SIG-M5 treated with dmso at 0.1 percent for 504 hours (cell line): ENCODE data around the gene POLR1F.
A peak's percentile ranks its signal among the peaks of the same experiment; 100 is the strongest.

Experiments
- DNase-seq: peaks from one replicate; lab custom pipeline; 2025; ENCODE audit not compliant: unreplicated experiment; lab: John Stamatoyannopoulos, UW

Gene POLR1F

GRCh38 chr7:19677180-19677579 lies 31.7 kb downstream of the POLR1F start:
- peak; percentile 86 for DNase-seq

GRCh38 chr7:19675816-19676215 lies 33.0 kb downstream of the POLR1F start:
- DNase-seq: no peak

DNA sequence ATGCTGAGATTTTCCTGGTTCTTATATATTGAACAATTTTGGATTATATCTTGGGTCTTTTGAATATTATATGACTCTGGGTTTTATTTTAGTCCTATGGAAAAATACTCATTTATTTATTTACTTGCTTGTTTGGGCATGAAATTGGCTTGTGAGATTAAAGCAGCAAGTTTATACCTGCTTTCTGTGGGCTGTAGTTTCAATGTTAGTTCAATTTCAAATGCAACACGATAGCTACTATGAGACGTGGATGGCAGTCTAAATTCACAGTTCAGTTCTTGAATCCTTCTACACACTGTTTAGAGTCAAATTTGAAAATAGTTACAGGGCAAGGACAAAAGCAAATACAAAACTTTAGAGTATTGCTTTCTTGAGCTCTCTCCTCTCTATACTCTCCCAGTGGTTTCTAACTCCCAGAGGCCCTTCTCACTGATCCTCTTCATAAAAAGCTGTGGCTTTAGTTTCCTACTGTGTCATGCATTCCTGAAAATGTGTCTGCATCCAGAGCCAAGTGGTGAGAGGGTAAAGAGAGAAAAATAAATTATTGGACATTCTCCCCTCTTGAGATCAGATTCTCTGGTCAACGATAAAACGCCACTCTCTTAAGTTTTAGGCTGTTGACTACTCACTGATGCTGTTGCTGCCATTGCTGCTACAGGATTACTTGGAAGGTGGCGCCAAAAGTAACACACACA lies 34.4 kb downstream of the POLR1F start:
- no peak for DNase-seq

- DNase-seq: no peak
Measured at GRCh38 chr7:19670806-19671205, 38.0 kb downstream of the POLR1F start.

- DNase-seq: peak; percentile 29
Measured at GRCh38 chr7:19665399-19666008, 43.3 kb downstream of the POLR1F start.

GRCh38 chr7:19663816-19664462 lies 44.9 kb downstream of the POLR1F start:
- DNase-seq: peak; percentile 8

DNA sequence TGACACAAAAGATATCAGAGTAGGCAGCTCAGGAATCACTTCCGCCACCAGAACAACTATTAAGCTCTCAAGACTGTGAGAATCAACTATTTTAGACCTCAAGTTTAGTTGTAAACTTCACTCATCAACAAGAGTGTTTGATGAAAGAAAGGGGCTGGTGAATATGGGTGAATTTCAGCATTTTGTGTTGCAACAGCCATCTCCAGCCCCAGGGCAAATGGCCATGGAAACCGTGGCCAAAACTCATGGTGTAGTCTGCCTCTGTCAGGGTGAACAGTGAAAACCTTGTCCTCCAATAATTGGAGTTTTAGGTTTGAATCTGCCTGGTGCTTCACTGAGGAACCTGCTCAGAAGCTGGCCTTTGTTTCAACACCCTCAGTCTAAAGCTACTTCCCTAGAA lies 60.0 kb downstream of the POLR1F start:
- peak; percentile 2 for DNase-seq
